MCF 10A (cell line): Measurements from ENCODE around the gene BRD2. TPM values are rescaled to one million over a fixed set of nuclear protein-coding genes. Genes with fewer than 3 reads are reported as not detected.

Source experiments
- BruUV-seq: library from RNA; stranded (reverse); fragments of 400-500 nt; replicated peaks from 2 replicates; lab custom pipeline; 2021; lab: Mats Ljungman, UMichigan
- CTCF ChIA-PET: fragments of 300-600 bp; sonication (Branson Sonifier 250); formaldehyde crosslinking; extraction: SDS; loops from one replicate; lab custom pipeline; 2021; ENCODE audit warnings: antibody characterized with exemption, inconsistent platforms; lab: Yijun Ruan, JAX
- POLR2A ChIA-PET: fragments of 300-600, 350-650 bp; sonication (Branson Sonifier 250); formaldehyde crosslinking; extraction: SDS; loops from one replicate; lab custom pipeline; 2020; ENCODE audit warnings: antibody characterized with exemption, inconsistent platforms; lab: Yijun Ruan, JAX
- DNase-seq: peaks from one replicate; pipeline ENCODE4 v3.0.0-alpha.2; 2018; ENCODE audit not compliant: unreplicated experiment
- H3K27ac Mint-ChIP-seq: one replicate; pipeline ENCODE4 v1.8.0; 2022; ENCODE audit warnings: mild to moderate bottlenecking, low read depth, mixed read lengths; ENCODE audit not compliant: unreplicated experiment
- H3K27me3 Mint-ChIP-seq: one replicate; pipeline ENCODE4 v1.8.0; 2022; ENCODE audit warnings: mixed read lengths; ENCODE audit not compliant: insufficient read depth, unreplicated experiment
- H3K36me3 Mint-ChIP-seq: one replicate; pipeline ENCODE4 v1.8.0; 2022; ENCODE audit warnings: mild to moderate bottlenecking, moderate library complexity, mixed read lengths; ENCODE audit not compliant: insufficient read depth, unreplicated experiment
- H3K4me1 Mint-ChIP-seq: one replicate; pipeline ENCODE4 v1.8.0; 2022; ENCODE audit warnings: mixed read lengths; ENCODE audit not compliant: insufficient read depth, unreplicated experiment
- H3K4me3 Mint-ChIP-seq: one replicate; pipeline ENCODE4 v1.8.0; 2022; ENCODE audit warnings: mild to moderate bottlenecking, moderate library complexity, mixed read lengths; ENCODE audit not compliant: unreplicated experiment
- H3K9me3 Mint-ChIP-seq: one replicate; pipeline ENCODE4 v1.8.0; 2022; ENCODE audit warnings: mixed read lengths; ENCODE audit not compliant: unreplicated experiment
- CTCF ChIP-seq: fragments of 200-600 bp; IDR thresholded peaks from one replicate; pipeline ENCODE4 v1.8.0; 2022; ENCODE audit warnings: antibody characterized with exemption, mild to moderate bottlenecking; ENCODE audit not compliant: unreplicated experiment
- intact Hi-C: fragments of 100-400 bp; cut with micrococcal nuclease; formaldehyde crosslinking; loops from 2 replicates; pipeline ENCODE4 v1.14.1; 2022
- total RNA-seq: library from RNA; stranded (reverse); gene quantifications from 2 replicates; pipeline ENCODE4 v1.2.3, GENCODE V29; 2022

BRD2 gene
- total RNA-seq, 1 experiment from 2014 or later = 223 TPM

GRCh38 chr6:33008944-33009861, 40.8 kb downstream of the BRD2 start, which contains the start of gene HLA-DOA:
HLA-DOA (minus strand) TSS chr6:33009591.
- intact Hi-C loops = no loop called here
- no TSS peak for BruUV-seq
- Mint-ChIP-seq H3K4me1 (no peaks in the 10 kb centered on the region), H3K27me3 (peaks cover 95% of the 10 kb centered on the region), H3K4me3 (no peak within 1 kb of the TSS), H3K27ac (no peak within 1 kb of the TSS), H3K9me3 (no peaks in the 10 kb centered on the region), H3K36me3 (no peaks in the 10 kb centered on the region)
- no peak for TF ChIP-seq CTCF
- ChIA-PET CTCF (interaction anchor here (0.7 kb wide), 1 partner anchor 24 kb away, joined by 3 read pairs; no protein-coding TSS in a partner anchor), POLR2A (interaction anchor here (0.7 kb wide), 1 partner anchor 660 kb away, joined by 4 read pairs; no protein-coding TSS in a partner anchor)
- no peak for DNase-seq

DNA sequence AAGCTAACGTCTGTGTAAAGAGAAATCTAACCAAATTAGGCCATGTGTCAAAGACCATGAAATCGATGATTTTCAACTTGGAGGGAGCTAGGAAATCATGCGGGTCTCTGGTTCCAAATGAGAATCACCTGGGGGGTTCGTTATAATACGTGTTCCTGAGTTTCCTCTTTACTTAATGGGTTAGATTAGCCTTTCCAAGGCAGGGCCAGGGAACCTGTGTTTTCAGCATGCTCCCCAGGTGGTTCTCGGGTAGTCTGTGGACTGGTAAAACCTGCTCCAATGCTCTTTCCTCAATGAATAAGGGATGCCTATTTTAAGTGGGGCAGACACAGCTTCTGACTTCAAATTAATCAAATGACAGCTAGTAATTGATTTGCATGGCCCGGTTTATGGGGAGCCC, 42.0 kb downstream of the BRD2 start:
- ChIA-PET POLR2A (no interaction called here), CTCF (interaction anchor here (0.7 to 1.0 kb wide), 4 partner anchors 10 to 114 kb away, joined by 3 read pairs; no protein-coding TSS in a partner anchor)
- no peaks in the 10 kb centered on the region for H3K36me3 Mint-ChIP-seq
- no peak overlapping the region for H3K27ac Mint-ChIP-seq
- peaks cover 96% of the 10 kb centered on the region for H3K27me3 Mint-ChIP-seq
- no peaks in the 10 kb centered on the region for H3K9me3 Mint-ChIP-seq
- intact Hi-C loops = no loop called here
- DNase-seq = no peak
- H3K4me1 Mint-ChIP-seq = no peaks in the 10 kb centered on the region
- H3K4me3 Mint-ChIP-seq = no peak overlapping the region
- no TSS peak for BruUV-seq
- TF ChIP-seq CTCF = no peak

GRCh38 chr6:33013608-33014007, 45.2 kb downstream of the BRD2 start:
- no peak for TF ChIP-seq CTCF
- DNase-seq = no peak
- no peaks in the 10 kb centered on the region for H3K9me3 Mint-ChIP-seq
- BruUV-seq = no TSS peak
- H3K27me3 Mint-ChIP-seq = peaks cover 98% of the 10 kb centered on the region
- H3K4me3 Mint-ChIP-seq = no peak overlapping the region
- no peak overlapping the region for H3K27ac Mint-ChIP-seq
- intact Hi-C loops = loop anchor here (1.0 to 2.0 kb wide), 4 partner anchors 69 to 235 kb away; no protein-coding TSS in a partner anchor
- POLR2A ChIA-PET = interaction anchor here (0.7 to 1.1 kb wide), 2 partner anchors 168 to 234 kb away, joined by 3 read pairs; no protein-coding TSS in a partner anchor
- no peaks in the 10 kb centered on the region for H3K4me1 Mint-ChIP-seq
- CTCF ChIA-PET = interaction anchor here (0.6 to 4.8 kb wide), 10 partner anchors 8 to 238 kb away, joined by 3 to 63 read pairs (median 4); partner anchors contain the start of gene HLA-DMA
- no peaks in the 10 kb centered on the region for H3K36me3 Mint-ChIP-seq
